Stimulated activated CD4-positive, alpha-beta T cell treated with anti-CD3 and anti-CD28 coated beads, Interleukin-15, amount 100 ng/mL, for 1 hour (primary cell): ENCODE results near the gene TENM4.

Experiments
- DNase-seq, 2 donors: peaks; one replicate each; pipeline ENCODE4 v3.0.0-alpha.2; 2020; ENCODE audit warnings: low read depth in 1 of 2, low spot score in 1 of 2

TENM4 gene

DNA sequence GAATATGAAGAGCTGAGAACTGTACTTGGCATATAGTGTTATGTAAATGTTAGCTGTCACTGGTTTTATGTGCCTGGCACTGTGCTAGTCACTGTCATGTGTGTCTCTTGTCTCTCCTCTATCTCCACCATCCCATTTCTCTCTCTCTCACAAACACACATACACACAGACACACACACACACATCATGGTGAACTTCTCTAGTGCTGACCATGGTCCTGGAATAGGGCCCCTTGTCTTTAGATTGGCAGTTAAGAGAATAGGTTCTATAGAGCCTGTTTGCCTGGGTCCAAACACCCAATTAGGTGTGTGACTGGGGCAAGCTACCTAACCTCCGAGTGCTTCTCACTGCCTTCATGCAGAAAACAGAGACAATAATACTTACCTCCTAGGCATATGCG lies 756.5 kb downstream of the TENM4 start:
- DNase-seq, result no peak

DNA sequence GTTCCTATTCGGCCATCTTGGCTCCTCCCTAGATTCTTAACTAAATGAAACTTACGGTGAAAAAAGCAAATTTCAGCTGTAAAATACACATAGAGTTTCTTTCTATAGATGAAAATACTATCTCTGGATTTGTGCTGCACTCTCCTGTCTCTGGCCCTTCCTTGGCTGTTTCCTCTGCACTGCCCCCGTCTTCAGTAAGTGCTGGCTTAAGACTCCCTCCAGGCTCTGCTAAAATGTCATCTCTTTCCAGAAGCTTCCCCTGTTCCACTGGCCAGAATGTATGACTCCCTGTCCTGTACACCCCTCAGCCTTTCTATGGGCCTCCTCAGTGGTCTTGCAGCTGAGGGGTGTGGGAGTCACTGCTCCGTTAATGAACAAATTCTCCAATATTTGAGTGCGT lies 757.1 kb downstream of the TENM4 start:
- no peak for DNase-seq

DNA sequence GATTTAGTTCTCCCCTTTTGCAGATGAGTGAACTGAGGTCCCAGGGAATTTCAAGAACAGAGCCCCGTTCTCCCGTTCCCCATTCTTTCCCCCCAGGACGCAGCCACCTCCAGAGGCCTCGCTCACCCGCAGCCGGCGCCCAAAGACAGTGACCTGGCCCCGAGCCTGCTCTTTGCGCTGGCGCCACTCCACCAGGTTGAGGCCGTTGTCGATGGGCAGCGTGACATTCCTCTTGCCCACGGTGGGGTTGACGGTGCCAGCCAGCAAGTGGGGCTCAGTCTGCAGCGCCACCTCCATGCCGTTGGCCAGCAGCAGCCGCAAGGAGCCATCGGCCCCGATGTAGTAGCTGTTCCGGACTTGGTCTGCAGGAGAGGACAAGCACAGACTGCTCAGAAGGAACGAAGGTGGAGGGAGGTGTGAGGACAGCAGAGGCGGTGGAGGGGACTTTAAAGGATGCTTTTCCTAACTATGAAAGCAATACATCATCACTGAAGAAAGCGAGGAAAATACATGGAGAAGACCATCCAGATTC lies 764.7 kb downstream of the TENM4 start:
- no peak for DNase-seq

DNA sequence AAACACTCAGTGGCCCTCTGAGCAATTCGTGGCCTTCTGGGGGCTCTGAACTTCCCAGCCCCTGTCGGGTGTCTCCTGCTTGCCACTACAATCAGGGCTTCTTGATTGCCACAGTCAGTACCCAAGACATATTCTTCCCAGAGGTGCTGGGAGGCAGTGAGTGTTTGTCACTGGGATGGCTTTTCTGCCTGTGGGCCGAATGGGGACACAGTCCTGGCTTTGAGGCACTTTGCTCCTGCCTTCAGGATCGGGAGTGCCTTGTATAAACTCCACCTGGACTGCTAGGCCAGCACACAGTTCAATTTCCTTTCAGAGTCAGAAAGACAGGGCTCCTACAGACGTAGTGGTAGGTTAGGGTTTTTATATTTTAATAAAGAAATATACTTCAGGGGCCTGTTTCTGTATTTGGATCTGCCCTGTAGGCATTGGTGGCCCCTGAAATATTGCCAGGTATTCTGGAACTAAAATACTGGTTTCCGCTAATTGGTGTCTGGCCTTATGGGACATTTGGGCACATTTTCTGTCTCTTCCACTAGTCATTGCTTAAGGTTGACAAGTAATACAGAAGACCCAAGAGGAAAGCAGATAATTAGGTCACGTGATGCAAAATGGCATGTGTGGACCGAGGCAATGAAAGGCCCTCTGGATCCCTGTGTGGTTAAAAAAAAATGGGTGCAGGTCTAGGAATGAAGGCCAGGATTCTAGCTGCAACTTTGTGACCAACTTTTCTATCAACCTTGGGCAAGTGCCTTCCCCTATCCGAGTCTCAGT lies 767.8 kb downstream of the TENM4 start:
- DNase-seq, result no peak

DNA sequence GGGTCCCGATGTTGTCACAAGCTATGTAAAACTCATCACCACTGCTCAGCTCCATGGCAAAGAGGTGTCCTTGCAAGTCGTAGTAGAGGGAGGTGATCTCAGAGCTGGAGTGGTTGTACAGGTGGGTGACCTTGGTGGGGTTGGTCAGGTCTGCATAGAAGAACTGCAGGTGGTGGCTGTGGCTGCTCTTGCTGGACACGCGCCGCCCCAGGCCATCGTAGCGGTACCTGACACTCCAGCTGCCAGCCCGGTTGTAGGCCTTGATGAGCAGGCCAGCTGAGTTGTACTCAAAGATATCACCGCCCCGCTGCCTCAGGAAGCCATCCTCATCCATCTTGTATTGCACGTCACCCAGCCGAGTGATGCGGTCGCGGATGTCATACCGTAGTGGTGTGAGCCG lies 771.6 kb downstream of the TENM4 start:
- DNase-seq, result no peak

- DNase-seq, result no peak
Measured at GRCh38 chr11:78667461-78667860, 773.4 kb downstream of the TENM4 start.

DNA sequence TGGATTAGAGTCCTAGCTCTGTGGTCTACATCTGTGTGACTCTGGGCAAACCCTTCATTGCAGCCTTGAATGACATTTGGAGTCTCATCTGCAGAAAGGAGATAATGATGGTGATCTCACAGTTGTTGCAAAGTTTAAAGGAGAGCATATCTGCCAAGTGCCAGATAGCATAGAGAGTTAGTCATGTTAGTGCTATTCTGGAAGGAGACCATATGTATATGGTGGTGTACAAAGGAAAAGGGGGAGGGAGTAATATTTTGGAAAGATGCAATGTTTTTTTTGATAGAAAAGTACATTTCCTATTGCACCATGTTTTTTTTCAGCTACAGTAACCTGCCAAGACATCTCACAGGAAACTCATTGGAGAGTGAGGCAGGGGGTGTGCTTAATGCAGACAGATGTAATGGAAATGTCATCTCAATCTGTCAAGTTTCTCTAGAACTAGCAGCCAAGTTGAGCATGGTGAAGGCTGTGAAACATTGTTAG lies 774.1 kb downstream of the TENM4 start:
- no peak for DNase-seq

DNA sequence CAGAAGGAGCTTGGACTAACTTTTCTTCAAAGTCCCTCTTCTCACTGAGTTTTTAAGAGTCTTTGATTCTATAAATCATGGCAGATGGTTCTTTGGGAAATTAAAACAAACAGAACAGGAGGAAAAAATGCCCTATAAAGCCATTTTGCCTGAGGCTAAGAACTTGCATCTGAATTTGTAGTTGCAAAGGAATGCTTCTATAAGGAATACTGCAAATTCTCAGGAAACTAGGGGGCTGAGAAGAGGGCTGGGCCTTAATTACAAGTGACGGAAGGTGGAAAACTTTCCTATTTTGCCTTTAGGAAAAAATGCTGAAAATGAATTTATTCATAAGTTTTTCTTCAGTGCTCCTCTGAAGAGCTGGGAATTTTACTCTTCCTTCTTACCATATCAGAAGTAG lies 776.2 kb downstream of the TENM4 start:
- no peak for DNase-seq

DNA sequence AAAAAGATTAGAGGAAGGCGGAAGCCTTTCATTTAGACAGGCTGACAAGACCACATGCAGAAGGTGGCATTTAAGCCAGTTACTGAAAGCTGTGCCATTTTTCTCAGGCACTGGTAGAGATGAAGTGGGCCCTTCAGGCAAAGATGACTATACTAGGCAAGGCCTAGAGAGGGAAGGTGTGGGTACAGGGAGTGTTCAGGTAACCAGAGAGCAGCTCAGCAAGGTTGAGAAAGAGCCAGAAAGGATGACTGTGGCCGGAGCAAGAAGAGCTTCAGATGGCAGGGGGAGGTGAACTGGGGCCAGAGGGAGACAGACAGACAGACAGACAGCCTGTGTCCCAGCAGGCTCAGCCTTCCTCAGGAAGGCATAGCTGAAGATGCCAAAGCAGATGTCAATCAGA lies 778.0 kb downstream of the TENM4 start:
- no peak for DNase-seq

DNA sequence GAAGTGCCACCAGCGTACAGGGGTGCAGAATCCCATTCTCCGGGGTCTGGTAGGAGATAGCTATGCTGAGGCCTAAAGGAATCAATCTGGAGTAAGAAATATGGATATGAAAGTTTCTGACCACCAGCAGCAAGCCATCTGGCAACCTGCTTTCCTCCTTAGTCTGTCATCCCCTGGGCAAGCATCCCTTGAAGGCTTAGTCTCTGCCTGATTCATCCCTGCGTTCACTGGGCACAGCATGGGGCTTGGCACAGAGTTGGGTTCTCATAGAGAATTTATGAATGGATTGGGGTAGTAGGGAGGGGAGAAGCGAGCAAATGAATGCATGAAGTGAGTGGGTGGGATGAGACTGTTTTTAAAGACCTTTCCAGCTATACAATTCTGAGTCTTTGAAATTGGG lies 780.4 kb downstream of the TENM4 start:
- no peak for DNase-seq

GRCh38 chr11:78659326-78660270 lies 781.2 kb downstream of the TENM4 start:
- DNase-seq, result no peak

- DNase-seq, result no peak
Measured at GRCh38 chr11:78657968-78658839, 782.6 kb downstream of the TENM4 start.

DNA sequence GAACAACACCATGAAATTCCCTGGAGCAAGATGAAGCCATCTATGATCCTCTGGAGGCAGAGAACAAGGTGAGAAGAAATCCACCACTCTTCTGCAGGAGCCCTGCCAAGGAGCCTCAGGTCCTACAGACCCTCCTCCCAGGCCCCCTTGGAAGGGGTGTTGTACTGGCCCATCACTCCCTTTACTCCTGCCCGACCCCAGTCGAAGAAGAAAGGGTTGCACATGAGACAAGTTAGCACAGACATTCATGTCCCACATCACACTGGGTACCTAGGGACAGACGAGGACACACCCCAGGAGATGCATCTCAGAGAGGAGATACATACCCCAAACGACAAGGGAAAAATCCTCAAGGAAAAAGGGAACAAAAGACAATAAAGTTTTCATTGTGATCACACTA lies 783.4 kb downstream of the TENM4 start:
- DNase-seq, result no peak

- no peak for DNase-seq
Measured at GRCh38 chr11:78656984-78657383, 783.8 kb downstream of the TENM4 start.

DNA sequence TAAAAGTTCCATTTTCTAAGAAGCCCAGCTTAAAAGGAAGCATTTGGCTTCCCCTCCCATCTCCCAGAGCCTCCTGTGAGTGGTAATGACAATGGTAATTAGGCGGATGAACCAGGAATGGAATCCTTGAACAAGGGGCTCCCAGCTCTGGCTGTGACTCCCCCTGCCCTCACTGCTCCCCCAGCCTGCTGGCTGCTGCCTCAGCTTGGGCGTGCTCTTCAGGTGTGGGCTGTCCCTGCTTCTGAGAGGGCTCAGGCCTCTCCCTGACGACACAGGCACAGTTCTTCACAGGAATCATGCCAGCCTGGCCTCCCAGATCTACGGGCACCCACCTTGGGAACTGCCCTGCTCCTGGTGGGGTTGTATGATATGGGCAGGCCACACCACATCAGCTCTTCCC lies 784.5 kb downstream of the TENM4 start:
- no peak for DNase-seq

DNA sequence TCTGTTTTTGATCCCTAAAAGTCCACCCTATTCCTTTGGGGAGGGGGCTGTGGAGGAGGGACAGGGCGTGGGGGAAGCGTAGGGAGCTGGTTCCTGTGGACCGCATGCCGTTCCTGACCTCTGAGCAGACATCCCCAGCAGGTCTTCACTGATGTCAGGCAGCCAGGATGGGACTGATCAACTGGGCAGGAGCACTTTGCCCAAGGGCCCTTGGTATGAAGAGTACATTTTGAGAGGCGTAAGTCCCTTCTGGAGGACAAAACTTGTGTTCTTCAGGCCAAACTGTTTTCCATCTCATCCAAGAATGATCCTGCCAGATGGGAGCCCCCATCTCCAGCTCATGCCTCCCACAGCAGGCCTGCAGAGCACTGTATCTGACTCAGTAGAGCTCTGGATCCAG lies 785.3 kb downstream of the TENM4 start:
- DNase-seq, result no peak

- DNase-seq, result no peak
Measured at GRCh38 chr11:78654866-78655265, 786.0 kb downstream of the TENM4 start.

GRCh38 chr11:78654071-78654470 lies 786.8 kb downstream of the TENM4 start:
- no peak for DNase-seq

DNA sequence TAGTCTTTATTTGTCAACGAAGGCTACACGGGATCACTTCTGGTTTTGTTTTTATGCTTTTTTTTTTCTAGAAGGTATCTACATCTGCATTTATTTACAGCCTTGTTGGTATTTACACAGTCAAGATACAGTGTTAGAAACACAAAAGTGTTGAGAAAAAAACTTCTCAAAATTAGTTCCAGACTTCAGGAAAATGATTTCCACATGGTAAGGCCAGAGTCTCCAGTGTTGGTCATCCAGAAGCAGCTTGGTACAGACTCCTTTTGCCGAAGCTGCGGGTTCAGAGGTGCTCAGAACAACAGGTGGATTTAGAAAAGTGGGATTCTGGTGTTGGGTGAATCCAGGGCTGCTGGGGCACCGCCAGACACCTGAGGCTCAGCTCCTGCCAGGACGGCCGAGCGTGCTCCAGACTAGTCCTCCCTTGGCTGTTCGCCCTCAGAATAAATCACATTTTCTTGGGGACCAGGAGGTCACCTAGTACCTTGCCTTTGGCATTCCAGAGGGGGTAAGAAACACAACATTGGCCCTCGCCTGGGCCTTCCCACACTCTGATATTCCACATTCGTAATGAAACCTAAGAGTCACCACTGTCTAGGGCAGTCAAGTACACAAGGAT lies 787.4 kb downstream of the TENM4 start:
- DNase-seq, result no peak

DNA sequence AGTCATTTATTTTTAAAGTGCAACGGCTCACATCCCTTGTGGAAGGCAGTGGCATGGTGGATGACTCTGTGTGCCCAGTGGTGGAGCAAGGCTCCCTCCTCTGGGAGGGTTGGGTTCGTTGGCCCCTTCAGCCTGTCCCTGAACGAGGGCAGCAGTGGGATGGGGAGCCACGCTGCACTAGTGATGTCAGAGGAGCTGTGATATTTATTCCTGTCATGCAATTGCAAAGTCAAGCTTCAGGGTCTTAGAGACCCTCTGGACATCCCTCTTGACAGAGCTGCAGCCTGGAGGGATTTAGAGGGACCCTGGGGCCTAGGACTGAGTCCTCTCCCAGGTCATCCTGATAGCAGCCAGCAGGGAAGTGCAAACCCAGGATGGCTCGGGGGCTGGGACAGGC lies 788.0 kb downstream of the TENM4 start:
- DNase-seq, result no peak
